ENCODE data around the gene SIRPB2.
A peak's percentile ranks its signal among the peaks of the same experiment; 100 is the strongest.

Gene SIRPB2

DNA sequence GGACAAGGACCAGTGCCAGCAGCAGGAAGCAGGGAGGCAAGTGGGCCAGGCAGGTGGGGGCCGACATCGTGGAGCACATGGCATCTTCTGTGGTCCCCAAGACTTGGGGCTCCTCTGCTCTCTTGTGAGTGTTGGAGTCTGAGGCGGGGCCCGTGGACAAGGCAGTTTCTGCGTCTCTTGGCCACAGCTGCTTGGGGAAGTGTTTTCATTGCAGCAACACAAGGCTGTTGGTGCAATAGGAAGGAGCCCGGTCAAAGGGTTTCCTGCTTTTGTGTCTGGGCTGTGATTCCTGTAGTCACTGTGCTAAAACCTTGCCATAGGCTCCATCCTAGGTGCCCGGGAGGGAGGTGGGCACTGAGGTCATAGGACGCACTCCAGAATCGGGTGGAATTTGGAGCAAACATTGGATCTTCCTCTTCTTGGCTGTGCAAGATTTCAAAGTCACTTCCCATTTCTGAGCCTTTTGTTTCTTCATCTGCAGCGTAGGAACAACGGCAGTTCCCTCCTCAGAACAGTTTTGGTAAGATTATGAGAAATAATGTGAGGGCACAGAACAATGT lies at the start of gene SIRPB2:
TSS of gene SIRPB2 (minus strand) at position 140 of the 560 bp plus-strand sequence. CDS start at position 79, 61 bp downstream.
- peak; percentile 81 to 92 for DNase-seq

DNA sequence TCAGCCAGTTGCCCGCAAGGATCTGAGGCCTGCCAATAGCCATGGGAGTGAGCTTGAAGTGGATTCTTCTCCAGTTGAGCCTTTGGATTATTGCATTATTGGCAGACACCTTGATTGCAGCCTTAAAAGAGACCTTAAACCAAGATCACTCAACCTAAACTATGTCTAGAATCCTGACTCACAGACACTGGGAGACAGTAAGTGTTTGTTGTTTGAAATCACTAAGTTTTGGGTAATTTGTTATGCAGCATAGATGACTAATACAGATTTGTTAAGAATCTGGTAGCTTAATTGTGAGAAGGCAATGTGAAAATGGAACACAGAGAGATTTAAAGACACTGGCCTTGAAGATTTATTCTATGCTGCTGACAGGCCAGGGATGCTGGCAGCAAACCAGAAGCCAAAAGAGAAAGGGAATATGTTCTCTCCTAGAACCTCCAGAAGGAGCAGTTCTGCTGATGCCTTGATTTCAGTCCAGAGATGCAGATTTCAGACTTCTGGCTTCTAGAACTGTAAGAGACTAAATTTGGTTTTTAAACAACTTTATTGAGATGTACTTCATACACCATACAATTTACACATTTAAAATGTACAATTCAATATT lies 48.7 kb upstream of the SIRPB2 start:
- DNase-seq, result no peak

DNA sequence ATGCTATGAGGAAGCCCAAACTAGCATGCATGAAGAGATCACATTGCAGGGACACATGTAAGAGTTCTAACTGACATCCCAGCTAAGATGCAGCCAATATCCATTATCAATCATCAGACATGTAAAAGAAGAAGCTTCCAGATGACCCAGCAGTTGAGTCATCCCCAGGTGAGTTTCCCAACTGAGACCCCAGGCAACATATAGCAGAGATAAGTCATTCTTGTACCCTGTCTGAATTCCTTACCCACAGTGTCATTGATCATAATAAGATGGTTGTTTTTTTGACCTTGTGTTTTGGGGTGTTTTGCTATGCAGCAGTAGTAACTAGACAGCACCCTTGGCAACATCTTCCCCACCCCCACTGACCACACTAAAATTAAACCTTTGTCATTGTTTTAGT lies 47.4 kb upstream of the SIRPB2 start:
- no peak for DNase-seq

DNA sequence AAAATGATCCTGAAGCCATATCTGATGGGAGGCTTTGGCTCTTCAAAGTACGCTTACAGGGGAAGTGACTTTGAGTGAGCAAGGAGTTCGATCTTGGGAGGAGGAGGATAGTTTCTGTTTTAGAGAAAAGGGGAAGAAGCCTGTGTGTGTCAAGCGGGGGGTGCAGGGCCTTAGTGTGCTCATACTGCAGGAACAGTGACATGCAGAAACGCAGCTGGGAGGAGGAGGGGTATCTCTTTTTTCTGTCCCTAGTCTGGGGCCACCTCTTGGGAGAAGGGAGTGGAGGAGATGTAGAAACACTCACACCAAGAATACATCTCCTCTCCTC lies 46.5 kb upstream of the SIRPB2 start:
- DNase-seq, result peak; percentile 98

DNA sequence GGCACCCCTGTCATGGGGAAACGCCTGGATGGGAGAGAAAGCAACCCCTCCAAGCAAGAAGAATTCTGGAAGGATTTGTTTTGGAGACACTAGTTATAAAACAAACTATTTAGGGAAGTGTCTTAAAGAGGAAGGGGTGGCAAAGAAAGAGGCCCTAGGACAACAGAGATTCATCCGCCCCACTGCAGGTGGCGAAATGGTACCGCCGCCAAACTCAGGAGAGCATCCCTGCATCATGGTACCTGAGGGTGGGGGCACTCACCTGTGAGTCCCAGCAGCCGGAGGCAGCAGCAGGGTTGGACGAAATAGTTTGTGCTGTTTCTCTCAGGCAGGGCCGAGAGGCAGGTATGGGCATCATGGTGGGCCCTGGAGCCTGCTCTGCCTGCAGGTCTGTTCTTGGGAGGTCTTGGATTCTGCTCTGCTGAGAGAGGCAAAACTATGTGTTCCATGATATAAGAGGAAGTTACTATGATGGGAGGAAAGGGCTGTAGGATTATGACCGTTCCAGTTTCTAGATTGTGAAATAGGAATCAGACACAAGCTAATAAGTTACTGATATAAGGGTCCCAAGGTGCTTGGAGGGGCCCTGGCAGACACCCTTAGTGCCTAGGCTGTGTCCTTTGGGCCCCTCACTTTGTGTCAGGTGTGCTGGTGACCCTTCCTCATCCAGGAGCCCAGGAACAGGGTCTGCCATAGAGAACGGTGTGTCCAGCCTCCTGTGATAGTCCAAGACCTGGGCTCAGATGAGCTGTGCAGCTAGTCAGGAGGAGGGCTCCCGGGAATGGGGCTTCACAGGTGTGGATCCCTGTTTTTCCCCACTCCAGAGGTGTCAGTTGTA lies 45.9 kb upstream of the SIRPB2 start:
- peak; percentile 56 to 64 for DNase-seq

DNA sequence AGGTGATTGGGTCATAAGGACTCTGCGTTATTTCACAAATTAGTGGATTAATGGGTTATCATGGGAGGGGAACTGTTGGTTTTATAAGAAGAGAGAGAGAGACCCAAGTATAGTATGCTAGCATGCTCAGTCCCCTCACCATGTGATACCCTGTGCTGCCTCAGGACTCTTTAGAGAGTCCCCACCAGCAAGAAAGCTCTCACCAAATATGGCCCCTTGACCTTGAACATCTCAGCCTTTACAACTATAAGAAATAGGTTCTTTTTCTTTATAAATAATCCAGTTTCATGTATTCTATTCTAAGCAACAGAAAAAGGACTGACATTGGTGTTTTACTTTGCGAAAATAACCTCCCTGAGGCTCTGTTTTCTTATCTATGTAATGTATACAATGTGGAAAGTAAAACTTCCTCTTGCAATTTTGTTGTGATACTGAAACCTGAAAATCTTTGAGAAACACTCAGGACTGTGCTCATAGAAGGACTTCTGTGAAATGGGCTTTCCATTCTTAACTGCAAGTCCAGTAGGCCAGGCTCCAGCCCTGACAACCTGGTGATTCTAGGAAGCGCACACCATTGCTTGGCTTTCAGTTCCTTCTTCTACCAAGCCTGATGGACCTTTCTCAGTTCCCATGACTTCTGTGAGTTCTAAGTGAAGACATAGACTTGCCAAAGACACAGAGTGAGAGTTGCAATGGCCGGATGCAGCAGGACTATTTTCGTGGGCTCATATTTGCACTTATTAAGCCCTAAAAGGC lies 44.4 kb upstream of the SIRPB2 start:
- no peak for DNase-seq

DNA sequence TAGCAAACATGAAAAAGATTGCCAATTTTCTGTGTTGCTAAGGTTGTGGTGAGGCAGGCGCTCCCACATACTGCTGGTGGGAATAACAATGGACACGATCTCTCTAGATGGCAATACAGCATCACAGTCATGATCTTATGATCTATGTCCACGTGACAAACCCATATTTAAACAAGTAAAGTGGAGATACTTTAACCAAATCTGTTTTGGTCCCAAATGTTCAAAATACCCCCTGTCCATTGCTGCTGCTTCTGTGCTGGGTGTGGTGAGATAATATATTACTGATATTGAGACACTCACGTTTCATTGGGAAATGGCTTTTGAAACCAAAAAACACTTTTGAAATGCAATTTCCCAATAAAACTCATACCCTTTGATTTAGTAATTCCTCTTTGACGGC lies 43.3 kb upstream of the SIRPB2 start:
- peak; percentile 59 to 62 for DNase-seq

DNA sequence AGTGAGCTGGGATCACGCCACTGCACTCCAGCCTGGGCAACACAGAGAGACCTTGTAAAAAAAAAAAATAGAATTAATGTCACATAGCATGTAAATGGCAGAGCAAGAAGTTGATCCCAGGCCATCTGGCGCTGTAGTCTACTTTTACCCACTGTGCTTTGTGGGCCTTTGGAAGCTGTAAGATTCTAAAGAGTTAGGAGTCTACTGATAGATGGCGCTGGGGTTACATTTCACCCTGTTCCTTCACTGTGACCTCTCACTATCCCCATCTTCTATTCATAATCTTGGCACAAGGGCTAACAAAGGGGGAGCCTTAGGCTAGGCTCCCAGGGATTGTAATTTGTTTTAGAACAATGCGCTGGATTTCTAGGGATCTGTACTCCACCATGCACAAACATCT lies 41.8 kb upstream of the SIRPB2 start:
- peak; percentile 55 to 67 for DNase-seq

DNA sequence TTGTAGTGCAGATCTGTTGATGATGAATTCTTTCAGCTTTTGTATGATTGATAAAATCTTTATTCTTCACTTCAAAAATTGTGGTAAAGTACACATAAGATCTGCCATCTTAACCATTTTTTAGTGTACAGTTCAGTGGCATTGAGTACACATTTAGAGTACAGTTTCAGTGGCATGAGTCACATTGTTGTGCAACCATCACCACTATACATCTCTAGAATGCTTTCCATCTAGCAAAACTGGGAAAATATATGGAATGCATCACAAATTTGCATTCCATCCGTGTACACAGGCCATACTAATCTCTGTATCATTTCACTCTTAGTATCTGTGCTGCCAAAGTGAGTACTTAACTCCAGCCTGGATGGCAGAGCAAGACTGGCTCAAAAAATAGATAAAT lies 37.6 kb upstream of the SIRPB2 start:
- peak in 1 of 2 experiments; percentile 10 for DNase-seq

DNA sequence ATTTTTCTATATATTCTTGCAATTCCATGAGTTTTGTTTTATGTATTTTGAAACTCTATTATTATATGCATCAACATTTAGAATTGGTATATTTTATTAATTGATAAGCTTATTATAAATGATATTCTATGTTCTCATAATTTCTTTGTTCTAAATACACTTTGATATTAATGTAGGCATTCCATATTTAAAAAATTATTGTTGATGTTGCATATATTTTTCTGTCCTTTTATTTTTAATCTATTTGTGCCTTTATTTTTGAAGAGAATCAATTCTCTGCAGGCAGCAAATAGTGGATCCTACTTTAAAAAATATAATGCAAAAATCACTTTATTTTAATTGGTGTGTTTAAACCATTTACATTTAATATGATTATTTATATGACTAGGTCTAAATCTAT lies 36.7 kb upstream of the SIRPB2 start:
- no peak for DNase-seq

DNA sequence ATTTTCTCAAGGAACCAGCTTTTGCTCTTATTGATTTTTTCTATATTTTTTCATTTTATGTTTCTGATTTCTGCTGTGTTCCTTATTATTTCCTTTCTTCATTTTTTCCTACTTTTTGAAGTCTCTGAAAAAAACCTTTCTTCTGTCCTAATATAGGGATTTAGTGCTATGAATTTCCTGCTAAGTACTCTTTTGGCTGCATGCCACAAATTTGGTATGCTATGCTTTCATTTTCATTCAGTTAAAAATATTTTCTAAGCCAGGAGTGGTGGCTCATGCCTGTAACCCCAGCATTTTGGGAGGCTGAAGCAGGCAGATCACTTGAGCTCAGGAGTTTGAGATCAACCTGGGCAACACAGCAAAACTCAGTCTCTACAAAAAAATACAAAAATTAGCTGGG lies 35.7 kb upstream of the SIRPB2 start:
- no peak for DNase-seq

DNA sequence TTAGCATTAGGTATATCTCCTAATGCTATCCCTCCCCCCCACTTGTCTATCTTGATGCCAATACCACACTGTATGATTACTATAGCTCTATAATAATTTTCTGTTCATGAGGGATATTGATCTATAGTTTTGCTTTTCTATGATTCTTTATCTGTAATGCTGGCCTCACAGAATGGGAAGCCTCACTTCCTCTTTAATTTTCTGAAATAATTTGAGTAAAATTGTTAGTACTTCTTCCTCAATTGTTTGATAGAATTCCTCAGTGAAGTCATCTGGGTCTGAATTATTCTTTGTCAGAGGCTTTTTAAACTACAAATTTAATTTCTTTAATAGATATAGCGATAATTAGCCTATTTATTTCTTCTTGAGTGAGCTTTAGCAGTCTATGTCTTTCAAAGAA lies 35.1 kb upstream of the SIRPB2 start:
- peak; percentile 10 to 19 for DNase-seq

DNA sequence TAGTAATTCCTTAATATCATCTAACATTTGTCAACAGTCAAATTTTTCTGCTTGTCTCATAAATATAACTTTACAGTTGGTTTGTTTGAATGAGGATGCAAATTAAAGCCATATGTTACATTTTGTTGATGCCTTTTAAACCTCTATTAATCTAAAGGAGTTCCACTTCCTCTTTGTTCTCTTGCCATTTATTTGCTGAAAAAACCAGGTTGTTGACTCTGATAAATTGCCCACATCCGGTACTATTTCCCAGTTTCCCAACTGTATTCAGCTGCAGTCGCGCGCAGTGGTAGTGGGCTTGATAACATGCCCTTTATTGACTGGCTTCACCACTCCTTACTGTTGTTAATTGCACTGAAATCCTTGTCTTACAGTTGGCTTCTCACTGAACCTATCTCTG lies 32.8 kb upstream of the SIRPB2 start:
- DNase-seq, result peak; percentile 57 to 67

DNA sequence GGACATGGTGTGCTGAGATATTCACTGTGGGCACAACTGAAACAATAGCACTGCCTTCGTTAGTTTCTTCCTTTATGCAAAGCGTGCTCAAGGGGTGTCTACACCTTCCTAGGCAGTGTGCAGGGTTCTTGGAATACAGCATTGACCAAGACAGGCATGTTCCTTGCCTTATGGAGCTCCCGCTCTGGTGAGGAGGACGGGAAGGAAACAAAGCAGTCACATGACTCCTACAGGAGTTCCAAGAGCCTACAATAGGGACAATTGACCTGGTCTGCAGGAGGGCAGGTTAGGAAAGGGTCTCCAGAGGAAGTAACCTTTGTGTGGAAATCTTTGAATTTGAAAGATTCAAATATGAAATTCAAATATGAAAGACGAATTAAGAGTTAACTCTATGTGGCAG lies 25.8 kb upstream of the SIRPB2 start:
- no peak for DNase-seq

DNA sequence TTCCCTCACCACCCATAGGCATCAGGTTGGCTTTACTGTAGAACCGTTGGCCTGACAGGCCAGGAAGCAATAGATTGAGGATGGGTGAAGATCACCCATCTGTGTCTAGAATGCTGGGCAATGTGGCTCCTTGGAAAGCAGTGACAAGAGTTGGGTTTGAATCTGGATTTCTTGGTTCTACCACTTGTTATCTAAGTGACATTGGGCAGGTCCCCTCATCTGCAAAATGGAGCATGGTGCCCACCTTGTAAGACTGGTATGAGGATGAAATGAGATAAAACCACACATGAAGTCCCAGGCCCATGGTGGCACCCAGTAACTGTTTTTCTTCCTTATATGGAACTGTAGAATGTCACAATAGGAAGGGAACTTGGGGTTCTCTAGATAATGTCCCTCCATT lies 22.6 kb upstream of the SIRPB2 start:
- DNase-seq, result no peak

DNA sequence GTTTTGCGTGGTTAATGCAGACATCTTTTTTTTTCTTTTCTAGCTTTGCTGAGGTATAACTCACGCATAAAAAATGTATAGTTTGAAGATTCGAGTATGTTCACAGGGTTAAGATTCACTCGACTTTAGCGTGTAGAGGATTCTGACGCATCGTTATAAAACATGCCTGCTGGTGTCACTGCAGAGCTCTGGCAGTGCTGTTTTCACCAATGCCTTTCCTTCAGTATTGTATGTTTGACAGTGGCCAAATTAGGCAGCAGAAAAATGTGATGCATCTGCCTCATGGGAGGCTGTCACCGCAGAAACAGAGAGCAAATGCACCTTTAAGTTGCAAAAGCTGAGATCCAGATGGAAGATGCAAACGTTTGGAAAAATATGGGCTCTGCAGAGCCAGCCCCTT lies 18.0 kb upstream of the SIRPB2 start:
- DNase-seq, result peak; percentile 52 to 66

DNA sequence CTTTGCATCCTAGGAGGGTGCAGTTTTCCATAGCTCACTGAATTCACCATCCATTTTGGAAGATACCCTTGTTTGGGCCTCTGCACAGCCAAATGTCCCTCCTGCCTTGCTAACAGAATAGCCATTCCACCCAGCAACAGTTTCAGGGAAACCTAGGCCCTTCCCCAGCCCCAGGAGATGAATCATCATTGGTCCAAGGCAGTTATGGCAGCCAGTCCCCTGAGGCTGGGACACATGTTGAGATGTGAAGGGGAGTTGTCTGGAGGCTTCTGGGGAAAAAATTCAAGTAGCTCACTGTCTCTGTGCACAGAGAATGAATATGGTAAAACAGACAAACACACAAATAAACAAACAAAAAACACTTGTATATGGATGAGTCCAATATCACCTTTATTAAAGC lies 17.4 kb upstream of the SIRPB2 start:
- no peak for DNase-seq

DNA sequence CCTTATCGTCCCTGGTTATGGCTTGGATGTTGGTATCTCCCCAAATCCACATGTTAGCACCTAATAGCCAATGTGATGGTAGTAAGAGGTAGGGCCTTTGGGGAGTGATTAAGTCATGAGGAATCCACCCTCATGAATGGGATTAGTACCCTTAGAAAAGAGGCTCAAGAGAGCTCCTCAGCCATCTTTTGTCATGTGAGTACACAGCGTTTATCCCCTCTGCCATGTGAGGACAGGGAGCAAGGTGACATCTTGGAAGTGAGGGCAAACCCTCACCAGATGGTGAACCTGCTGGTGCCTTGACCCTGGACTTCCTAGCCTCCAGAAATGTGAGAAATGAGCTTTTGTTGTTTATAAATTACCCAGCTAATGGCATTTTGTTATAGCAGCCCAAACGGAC lies 16.1 kb upstream of the SIRPB2 start:
- no peak for DNase-seq

DNA sequence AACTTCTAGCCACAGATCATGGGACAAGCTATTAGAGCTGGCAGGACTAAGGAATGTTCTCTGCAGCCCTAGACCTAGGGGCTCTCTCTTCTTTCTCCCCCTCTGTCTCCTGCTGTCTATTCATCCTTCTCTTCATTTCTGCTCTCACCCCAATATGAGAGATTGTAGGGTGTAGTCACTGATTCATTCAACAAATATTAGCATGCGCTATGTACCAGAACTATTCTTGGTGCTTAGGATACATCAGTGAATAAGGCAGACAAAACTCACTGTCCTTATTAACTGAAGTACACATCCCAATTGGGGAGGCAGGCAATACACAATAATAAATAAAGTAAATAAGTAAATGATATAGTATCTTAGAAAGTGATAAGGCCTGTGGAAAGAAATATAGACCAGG lies 14.7 kb upstream of the SIRPB2 start:
- no peak for DNase-seq

DNA sequence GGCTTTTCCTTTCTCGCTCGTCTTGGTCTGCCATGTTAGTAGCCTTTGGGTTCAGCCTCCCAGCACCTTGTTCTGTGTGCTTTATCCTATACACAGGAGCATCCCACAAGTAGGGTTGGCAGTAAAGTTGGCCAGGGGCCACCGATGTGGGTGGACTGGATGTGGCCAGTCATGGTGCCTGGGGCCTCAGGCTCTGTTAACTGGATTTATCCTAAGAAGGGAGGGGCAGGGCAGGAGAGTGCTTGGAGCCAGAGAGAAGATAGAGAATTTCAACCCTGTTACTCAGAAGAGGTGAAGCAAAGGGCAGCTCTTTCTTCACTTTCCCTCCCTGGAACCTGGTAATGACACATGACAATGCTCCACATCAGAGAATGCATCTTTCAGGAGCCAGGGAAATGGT lies 14.1 kb upstream of the SIRPB2 start:
- DNase-seq, result no peak

DNA sequence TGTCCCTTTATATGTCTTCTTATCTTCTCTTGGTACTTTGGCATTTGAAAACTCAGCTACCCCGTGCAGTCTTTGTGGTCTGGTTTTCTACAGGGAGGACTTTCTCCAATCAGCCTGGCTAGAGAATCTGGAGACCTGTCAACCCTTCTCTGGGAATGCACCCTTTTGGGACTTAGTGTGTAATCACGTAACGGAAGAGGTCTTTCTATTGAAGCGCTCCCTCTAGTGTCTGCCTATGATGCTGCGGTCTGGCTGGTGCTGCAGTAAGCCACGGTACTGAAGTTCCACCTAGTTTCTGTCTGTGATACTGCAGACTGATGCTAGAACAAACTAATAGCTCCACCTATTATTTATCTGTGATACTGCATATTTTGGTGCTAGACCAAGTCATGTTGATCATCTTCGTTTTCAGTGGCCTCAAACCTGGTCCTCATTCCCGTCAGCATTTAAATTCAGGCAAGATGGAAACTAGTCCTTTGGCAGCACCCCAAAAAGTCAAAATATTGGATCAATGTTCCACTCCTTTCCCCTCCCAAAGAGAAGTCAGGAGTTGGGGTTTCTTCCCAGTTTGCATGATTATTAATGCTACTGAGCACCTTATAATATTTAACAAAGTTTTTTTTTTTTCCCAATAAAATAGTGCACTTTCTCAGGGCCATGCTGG lies 12.5 kb upstream of the SIRPB2 start:
- peak; percentile 96 for DNase-seq

DNA sequence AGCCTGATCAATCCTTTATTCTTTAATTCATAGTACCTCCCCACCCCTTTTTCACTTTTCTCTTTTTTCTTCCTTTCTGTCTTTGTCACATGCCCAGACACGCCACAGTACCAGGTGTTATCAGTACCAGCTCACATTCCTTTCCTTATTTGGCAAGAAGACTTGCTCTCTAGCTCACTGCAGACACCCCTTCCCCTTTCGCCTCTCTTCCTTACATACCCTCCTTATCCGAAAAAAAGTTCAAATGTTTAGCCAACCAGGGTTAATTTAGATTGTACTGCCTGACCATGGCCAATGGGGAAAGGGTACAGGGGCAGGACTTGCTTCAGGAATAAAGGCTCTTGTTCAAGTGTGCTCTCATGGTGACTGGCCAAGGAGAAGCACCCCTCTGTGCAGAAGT lies 9.3 kb upstream of the SIRPB2 start:
- no peak for DNase-seq
